Kidney tubule cell (primary cell): Measurements from ENCODE around the gene SLCO4A1.

Experiments used
- DNase-seq: peaks from one replicate; pipeline ENCODE4 v3.0.0-alpha.2; 2018; ENCODE audit warnings: low spot score

Gene SLCO4A1

GRCh38 chr20:62700261-62700930, 58.1 kb downstream of the SLCO4A1 start:
- DNase-seq = no peak

DNA sequence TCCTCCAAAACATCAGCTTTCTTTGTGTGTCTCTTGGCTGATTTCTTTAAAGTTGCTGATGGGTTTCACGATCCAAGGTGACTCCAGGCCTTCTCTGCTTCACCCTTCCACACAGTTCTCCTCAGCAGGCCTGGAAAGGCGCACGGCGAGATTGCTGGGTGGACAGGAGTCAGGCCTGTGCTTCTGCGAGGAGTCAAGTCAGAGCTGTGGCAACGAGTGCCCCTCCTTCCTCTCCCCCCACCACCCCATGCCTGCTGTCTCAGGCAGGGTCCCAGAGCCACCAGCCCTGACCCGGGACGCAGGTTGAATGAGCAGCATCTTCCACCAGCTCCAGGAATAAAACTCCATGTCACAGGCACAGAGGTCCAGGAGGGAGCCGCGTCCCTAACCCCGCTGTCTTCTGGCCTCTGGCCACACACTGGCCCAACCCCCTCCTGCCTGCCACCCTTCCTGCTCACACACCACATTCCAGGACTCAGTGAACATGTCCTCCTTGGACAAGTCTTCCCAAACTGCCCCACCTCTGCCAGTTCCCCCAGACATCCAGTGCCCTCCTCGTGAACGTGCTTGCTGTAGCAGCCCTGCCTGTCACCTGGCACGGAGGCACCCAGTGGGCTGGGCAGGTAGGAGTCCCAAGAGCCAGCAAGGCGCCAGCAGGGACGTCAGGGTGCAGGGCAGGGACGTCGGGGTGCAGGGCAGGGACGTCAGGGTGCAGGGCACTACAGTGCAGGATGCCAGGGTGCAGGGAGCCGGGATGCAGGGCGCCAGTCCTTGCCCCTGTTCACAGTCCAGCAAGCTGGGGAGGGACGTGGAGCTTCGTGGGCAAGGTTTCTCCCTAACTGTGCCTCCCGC, 59.1 kb downstream of the SLCO4A1 start:
- DNase-seq = no peak

GRCh38 chr20:62702013-62702300, 59.7 kb downstream of the SLCO4A1 start:
- no peak for DNase-seq

DNA sequence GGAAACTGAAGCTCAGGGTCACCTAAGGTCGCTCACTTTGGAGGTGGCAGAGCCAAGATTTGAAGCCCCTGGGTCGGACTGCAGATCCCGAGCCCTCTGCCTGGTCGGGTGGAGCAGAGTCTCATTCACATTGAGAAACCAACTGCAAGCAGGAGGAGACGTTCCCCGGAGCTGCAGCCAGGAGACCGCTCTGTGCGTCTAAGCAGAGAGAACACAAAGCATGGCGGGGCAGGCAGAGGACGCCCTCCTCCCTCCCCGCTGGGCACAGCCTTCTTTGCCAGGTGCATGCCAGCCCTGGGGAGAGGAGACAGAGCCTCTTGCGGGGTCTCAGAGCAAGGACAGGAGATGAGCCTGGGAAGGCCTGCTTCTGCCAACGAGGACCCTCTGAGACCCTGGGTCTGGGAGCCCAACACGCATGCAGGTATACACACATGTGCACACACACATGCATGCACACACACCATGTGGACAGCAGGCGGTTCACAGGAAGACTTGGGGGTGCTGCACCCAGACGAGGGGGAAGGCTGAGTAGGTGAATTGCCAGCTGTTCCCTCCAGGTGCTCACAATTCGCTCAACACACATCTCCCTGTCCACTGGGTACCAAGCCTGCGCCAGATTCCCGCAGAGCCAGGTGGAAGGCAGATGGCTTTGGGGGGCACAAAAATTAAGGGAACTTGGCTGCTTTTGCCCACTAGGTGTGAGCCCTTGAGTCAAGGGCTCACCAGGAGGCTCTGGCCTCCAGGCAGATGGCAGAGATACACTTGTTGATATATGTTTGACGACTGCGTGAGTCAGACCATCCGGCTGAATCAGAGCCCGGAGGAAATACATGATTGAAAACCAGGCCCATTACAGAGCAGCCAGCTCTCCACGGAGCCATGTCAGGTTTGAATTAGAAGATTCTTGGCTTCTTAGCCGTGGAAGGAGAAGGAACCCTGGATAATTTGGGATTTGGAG, 60.9 kb downstream of the SLCO4A1 start:
- peak; percentile 81 for DNase-seq

GRCh38 chr20:62703853-62704228, 61.5 kb downstream of the SLCO4A1 start:
- no peak for DNase-seq

- DNase-seq = peak; percentile 92
These were observed 62.1 kb downstream of the SLCO4A1 start for GRCh38 chr20:62704341-62704948.

DNA sequence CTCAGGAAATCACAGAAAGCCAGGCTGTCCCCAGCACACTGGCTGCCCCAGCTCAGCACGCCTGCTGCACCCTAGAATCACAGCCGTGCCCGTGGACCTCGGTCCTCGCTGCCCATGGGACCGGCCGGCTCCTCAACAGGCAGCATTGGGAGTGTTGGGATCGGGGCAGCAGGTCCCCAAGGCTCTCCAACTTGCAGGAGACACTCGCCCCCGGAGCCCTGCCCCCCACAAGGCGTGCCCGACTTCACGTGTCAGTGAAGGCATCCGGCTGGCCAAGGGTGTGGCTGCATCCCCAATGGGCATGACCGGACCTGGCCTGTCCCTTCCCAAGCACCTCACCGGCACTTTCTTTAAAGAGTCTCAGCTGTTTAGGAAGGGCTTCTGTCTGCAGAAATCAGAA, 63.3 kb downstream of the SLCO4A1 start:
- no peak for DNase-seq

DNA sequence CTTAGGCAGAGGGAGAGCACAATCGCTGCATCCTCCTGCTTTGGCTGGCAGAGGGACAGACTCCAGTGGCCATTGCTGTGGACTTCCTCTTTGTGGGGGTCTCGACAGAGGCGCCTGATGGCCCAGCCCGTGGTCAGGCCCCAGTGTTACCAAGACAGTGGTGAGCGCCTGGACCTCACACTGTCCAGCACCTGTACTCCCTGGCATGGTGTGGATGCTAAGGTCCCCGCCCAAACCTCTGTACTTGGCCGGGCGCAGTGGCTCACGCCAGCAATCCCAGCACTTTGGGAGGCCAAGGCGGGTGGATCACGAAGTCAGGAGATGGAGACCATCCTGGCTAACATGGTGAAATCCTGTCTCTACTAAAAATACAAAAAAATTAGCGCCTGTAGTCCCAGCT, 64.0 kb downstream of the SLCO4A1 start:
- DNase-seq = no peak

DNA sequence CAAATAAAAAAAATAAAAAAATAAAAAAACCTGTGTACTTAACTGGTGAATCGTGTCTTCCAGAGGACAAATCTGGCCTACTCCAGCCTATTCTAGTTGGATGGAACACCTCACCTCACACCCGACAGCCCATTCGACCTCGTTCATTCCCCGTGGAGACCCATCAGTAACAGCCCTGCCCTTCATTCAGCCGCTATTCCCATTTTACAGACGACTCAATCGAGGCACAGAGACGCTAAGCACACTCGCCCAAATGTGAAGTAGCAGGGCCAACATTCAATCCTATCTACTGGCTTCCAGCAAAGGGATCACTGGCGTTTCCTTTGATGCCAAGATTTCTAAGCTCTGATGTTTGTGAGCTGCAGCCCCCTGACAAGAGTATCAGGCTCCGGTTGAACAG, 64.6 kb downstream of the SLCO4A1 start:
- DNase-seq = no peak

GRCh38 chr20:62707276-62707920, 65.1 kb downstream of the SLCO4A1 start:
- DNase-seq = no peak

GRCh38 chr20:62707921-62708521, 65.7 kb downstream of the SLCO4A1 start:
- peak; percentile 9 for DNase-seq

DNA sequence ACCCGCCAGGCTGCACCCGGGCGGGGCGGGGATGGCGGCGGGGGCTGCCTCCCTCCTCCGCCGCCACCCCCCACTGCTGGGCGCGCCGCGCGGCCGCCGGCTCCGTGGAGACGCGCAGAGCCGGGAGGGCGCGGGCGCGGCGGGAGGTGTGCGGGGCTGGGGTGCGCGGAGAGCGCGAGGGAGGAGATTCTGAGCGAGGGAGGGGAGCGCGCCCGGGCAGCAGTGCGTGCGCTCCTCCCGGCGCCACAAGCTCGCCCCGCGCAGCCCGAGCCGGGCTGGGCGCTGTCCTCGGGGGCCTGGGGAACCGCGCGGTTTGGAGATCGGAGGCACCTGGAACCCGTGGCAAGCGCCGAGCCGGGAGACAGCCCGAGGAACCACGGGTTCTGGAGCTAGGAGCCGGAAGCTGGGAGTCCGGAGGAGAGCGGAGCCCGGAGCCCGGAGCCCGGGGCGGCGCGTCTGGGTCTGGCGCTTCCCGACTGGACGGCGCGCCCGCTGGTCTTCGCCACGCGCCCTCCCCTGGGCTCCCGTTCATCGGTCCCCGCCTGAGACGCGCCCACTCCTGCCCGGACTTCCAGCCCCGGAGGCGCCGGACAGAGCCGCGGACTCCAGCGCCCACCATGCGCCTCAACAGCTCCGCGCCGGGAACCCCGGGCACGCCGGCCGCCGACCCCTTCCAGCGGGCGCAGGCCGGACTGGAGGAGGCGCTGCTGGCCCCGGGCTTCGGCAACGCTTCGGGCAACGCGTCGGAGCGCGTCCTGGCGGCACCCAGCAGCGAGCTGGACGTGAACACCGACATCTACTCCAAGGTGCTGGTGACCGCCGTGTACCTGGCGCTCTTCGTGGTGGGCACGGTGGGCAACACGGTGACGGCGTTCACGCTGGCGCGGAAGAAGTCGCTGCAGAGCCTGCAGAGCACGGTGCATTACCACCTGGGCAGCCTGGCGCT, 66.6 kb downstream of the SLCO4A1 start, which contains the start of gene NTSR1:
NTSR1 (plus strand) TSS at position 246 of the 946 bp plus-strand sequence; CDS start at position 618, 372 bp downstream.
- no peak for DNase-seq

- DNase-seq = no peak
These were observed 67.2 kb downstream of the SLCO4A1 start for GRCh38 chr20:62709537-62709905.

DNA sequence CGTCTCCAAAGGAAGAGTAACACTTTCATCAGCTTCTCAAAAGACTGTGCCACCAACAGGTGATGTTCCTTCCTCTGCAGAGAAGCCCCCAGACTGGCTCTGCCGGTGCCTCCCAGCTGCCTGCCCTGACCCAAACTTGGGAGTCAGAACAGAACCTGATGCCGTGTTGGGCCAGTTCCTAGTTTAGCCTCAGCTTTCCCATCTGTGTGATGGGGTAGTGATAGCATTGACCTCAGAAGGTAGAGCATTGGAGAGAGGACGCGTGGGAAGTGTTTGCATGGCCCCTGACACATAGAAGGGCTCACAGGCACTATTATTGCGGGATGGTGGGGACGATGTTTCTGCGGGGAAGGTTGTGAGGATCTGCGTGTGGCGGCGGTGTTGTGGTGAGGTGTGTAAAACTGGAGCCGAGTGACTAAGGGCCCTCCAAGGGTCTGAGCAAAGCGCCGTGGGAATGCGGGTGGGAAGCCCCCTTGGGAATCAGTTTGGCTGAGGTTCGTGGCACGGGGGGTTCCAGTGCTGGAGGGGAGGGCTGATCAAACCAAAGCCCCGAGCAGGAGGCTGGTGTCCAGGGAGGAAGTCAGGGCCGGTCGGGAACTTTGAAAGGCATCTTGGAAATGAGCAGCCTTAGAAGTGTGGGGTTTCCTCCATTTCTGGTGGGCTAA, 68.0 kb downstream of the SLCO4A1 start:
- no peak for DNase-seq

GRCh38 chr20:62710886-62711702, 68.8 kb downstream of the SLCO4A1 start:
- peak; percentile 17 for DNase-seq

DNA sequence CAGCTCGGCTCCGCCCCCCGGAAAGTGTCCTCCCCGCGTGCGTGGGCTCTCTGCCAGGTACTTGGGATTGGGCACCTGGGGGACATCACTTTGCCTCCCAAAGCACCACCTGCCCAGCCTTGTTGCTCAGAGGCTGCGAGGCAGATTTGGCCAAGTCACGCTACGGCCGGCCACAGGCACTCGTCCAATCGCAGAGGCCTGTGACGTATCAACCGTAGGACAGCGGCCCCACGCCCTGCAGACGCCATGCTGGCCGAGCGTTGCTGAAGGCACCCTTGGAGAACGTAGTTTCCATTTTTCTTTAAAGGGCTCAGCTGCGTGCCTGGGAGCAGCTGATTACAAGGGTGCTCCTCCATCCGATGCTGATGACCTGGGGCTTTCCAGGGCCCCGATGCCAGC, 69.4 kb downstream of the SLCO4A1 start:
- no peak for DNase-seq

GRCh38 chr20:62712606-62713005, 70.3 kb downstream of the SLCO4A1 start:
- no peak for DNase-seq

GRCh38 chr20:62714006-62714405, 71.7 kb downstream of the SLCO4A1 start:
- DNase-seq = no peak

DNA sequence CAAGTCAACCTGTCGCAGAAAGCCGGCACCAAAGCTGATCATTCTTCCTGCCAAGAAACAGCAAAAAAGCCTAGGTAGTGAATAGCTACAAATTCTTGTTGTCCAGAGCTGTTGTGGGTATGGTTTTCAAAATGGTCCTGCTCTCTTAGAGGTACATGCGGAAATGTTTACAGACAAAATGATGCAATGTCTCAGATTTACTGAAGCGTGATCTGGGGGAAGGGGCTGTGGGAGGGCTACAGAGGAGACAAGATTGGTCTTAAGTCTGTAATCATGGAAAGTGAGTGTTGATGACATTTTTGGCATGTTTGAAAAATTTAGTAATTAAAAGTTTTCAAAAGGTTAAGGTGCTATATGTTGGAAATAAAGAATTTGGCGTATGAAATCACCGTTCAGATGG, 72.5 kb downstream of the SLCO4A1 start:
- no peak for DNase-seq
